A673 (cell line): Measurements from ENCODE around the gene BCAS2. TPM values are rescaled to one million over a fixed set of nuclear protein-coding genes. Genes with fewer than 3 reads are reported as not detected.
"Not testable (repeated sequence)": the region's sequence is repeated elsewhere in the genome, so short reads cannot be mapped to it uniquely, and the experiment has no call there.

Source experiments
- BruUV-seq: library from RNA; stranded (reverse); fragments of 400-500 nt; replicated peaks from 2 replicates; lab custom pipeline; 2021; lab: Mats Ljungman, UMichigan
- CTCF ChIA-PET: fragments of 300-600 bp; sonication (Branson Sonifier 250); formaldehyde crosslinking; loops from one replicate; lab custom pipeline; 2022; ENCODE audit warnings: antibody characterized with exemption; lab: Charles Lee
- POLR2A ChIA-PET: fragments of 300-600 bp; sonication (Branson Sonifier 250); formaldehyde crosslinking; loops from one replicate; lab custom pipeline; 2022; ENCODE audit warnings: antibody characterized with exemption; ENCODE audit not compliant: low non-redundant PET; lab: Charles Lee
- DNase-seq: peaks from one replicate; pipeline ENCODE4 v3.0.0-alpha.2; 2015; ENCODE audit warnings: low spot score
- H3K27ac ChIP-seq: fragments of 200-600 bp; sonication (generic); 2 replicates; pipeline ENCODE4 v1.5.1; 2016; ENCODE audit warnings: mixed run types, low read depth, mild to moderate bottlenecking, mixed read lengths, antibody characterized with exemption, low read length; ENCODE audit not compliant: poor library complexity, severe bottlenecking
- H3K27me3 ChIP-seq: fragments of 200-600 bp; sonication (generic); replicated peaks from 2 replicates; pipeline ENCODE4 v1.6.1; 2017; ENCODE audit warnings: mixed run types, low read depth, mild to moderate bottlenecking, mixed read lengths, antibody characterized with exemption, low read length; ENCODE audit not compliant: insufficient read depth, poor library complexity
- H3K36me3 ChIP-seq: fragments of 200-600 bp; sonication (generic); 2 replicates; pipeline ENCODE4 v1.6.1; 2016; ENCODE audit warnings: mixed run types, mild to moderate bottlenecking, mixed read lengths, antibody characterized with exemption, low read length; ENCODE audit not compliant: insufficient read depth, poor library complexity, severe bottlenecking
- H3K4me1 ChIP-seq: fragments of 200-600 bp; sonication (generic); 2 replicates; pipeline ENCODE4 v1.6.1; 2017; ENCODE audit warnings: mixed run types, mild to moderate bottlenecking, mixed read lengths, antibody characterized with exemption, low read length; ENCODE audit not compliant: insufficient read depth, poor library complexity, severe bottlenecking
- H3K4me3 ChIP-seq: fragments of 200-600 bp; sonication (generic); 2 replicates; pipeline ENCODE4 v1.5.1; 2016; ENCODE audit warnings: low read depth, mixed run types, mild to moderate bottlenecking, mixed read lengths, low read length; ENCODE audit not compliant: poor library complexity, severe bottlenecking
- H3K9me3 ChIP-seq: fragments of 200-600 bp; sonication (generic); 2 replicates; pipeline ENCODE4 v1.6.1; 2016; ENCODE audit warnings: mixed run types, low read depth, mild to moderate bottlenecking, mixed read lengths, antibody characterized with exemption, low read length; ENCODE audit not compliant: poor library complexity, severe bottlenecking
- CTCF ChIP-seq: fragments of 300-800, 200-600 bp; sonication (generic); conservative IDR thresholded peaks from 2 replicates; pipeline ENCODE4 v1.5.1; 2017; ENCODE audit warnings: low read depth, mild to moderate bottlenecking, antibody characterized with exemption, low read length, moderate library complexity, mixed read lengths
- EZH2 ChIP-seq: fragments of 200-600 bp; sonication (generic); IDR thresholded peaks from 2 replicates; pipeline ENCODE4 v1.6.1; 2017; ENCODE audit warnings: borderline replicate concordance, low read depth, mild to moderate bottlenecking, mixed read lengths, antibody characterized with exemption, low read length; ENCODE audit not compliant: poor library complexity, severe bottlenecking
- intact Hi-C: fragments of 100-400 bp; cut with micrococcal nuclease; formaldehyde crosslinking; loops from one replicate; pipeline ENCODE4 v1.10.0; 2022; ENCODE audit not compliant: unreplicated experiment
- total RNA-seq: library from RNA; stranded (reverse); gene quantifications from 2 replicates; pipeline ENCODE4 v1.2.3, GENCODE V29; 2021

BCAS2 gene
- total RNA-seq, 1 experiment from 2014 or later = 75.7 TPM

GRCh38 chr1:114574365-114574764, 7.0 kb downstream of the BCAS2 start:
- CTCF ChIA-PET = no interaction called here
- peaks cover 64% of the 10 kb centered on the region for H3K36me3 ChIP-seq
- no peak for DNase-seq
- TF ChIP-seq EZH2 (no peak), CTCF (no peak)
- H3K27me3 ChIP-seq = no peaks in the 10 kb centered on the region
- POLR2A ChIA-PET = no interaction called here
- no peaks in the 10 kb centered on the region for H3K4me1 ChIP-seq
- intact Hi-C loops = no loop called here
- H3K27ac ChIP-seq = no peak overlapping the region
- H3K4me3 ChIP-seq = no peak overlapping the region
- BruUV-seq = no TSS peak
- H3K9me3 ChIP-seq = no peaks in the 10 kb centered on the region

DNA sequence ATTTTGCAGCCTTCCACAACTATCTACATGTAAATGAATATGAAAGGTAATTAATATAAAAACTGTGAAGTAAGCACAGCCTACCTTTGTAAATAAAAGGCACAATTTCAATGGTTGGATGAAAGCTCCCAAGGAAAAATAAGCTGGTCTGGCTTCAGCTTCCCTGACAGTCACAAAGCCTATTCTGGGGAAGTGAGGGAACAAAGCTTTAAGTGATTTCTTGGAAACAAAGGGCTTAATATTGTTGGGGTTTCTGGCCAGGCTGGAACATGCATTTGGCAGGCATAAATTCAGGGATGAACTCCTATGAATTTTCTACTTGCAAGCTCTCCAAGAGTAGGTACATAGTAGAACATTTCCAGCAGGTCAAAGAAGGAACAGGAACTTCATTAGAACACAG, 17.3 kb downstream of the BCAS2 start:
- no TSS peak for BruUV-seq
- intact Hi-C loops = no loop called here
- H3K36me3 ChIP-seq = peaks cover 28% of the 10 kb centered on the region
- no peaks in the 10 kb centered on the region for H3K27me3 ChIP-seq
- H3K9me3 ChIP-seq = no peaks in the 10 kb centered on the region
- no peaks in the 10 kb centered on the region for H3K4me1 ChIP-seq
- ChIA-PET POLR2A (no interaction called here), CTCF (no interaction called here)
- H3K27ac ChIP-seq = no peak overlapping the region
- no peak for DNase-seq
- TF ChIP-seq EZH2 = no peak
- no peak for TF ChIP-seq CTCF
- no peak overlapping the region for H3K4me3 ChIP-seq

DNA sequence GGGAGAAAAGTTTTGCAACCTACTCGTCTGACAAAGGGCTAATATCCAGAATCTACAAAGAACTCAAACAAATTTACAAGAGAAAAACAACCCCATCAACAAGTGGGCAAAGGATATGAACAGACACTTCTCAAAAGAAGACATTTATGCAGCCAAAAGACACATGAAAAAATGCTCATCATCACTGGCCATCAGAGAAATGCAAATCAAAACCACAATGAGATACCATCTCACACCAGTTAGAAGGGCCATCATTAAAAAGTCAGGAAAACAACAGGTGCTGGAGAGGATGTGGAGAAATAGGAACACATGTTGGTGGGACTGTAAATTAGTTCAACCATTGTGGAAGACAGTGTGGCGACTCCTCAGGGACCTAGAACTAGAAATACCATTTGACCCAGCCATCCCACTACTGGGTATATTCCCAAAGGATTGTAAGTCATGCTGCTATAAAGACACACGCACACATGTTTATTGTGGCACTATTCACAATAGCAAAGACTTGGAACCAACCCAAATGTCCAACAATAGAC, 18.4 kb downstream of the BCAS2 start:
- intact Hi-C loops, H3K27ac ChIP-seq, H3K27me3 ChIP-seq, H3K9me3 ChIP-seq, H3K4me3 ChIP-seq, CTCF ChIA-PET, DNase-seq, H3K4me1 ChIP-seq, BruUV-seq, POLR2A ChIA-PET: not testable (repeated sequence)
- H3K36me3 ChIP-seq = peaks cover 17% of the 10 kb centered on the region

GRCh38 chr1:114561333-114561732, 20.1 kb downstream of the BCAS2 start:
- POLR2A ChIA-PET = no interaction called here
- CTCF ChIA-PET = no interaction called here

More at GRCh38 chr1:114561333-114561732, 20.1 kb downstream of the BCAS2 start:
- Histone ChIP-seq H3K27me3 (no peaks in the 10 kb centered on the region), H3K4me1 (no peaks in the 10 kb centered on the region), H3K4me3 (no peak overlapping the region), H3K9me3 (no peaks in the 10 kb centered on the region), H3K27ac (no peak overlapping the region), H3K36me3 (peaks cover 7% of the 10 kb centered on the region)
- no peak for DNase-seq
- intact Hi-C loops = no loop called here
- BruUV-seq = no TSS peak
- TF ChIP-seq EZH2 = no peak
- no peak for TF ChIP-seq CTCF
